Measurements from ENCODE around the gene GRID2.

The GRID2 gene

DNA sequence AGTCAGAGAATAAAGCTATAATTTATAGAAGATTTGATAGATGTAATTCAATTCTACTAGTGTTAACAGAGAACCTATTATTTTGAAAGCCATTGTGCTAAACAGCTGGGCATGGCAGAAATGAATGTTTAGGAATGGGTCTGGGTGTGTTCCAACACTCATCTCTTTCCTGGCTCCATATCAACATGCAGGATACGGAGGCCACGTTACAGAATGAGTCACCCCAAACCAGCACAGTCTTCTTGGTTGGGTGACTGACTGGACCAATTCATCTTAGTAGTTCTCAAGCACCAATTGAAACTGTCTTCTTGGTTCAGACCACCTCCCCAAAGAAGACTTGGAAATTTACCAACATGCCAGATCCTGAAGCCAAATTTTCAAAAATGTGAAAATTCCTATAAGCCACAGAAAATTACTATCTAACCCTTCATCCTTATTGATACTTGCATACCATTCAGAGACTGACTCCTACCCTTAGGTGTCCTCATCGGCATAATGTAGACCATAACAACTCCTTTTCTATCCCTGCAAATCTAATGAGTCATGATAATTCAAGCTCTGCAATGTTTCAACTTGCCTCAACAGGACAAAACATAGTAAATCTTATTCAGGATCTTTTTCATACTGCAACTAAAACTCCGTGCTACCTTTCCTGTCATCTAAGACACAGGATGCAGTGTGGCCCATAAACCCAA, 1472.8 kb downstream of the GRID2 start:
- H3K27me3 Mint-ChIP-seq, result no peaks in the 10 kb centered on the region
- no peaks in the 10 kb centered on the region for H3K9me3 Mint-ChIP-seq
- DNase-seq, result no peak
- H3K4me3 Mint-ChIP-seq, result no peak overlapping the region
- CTCF ChIA-PET, result no interaction called here
- H3K4me1 Mint-ChIP-seq, result no peaks in the 10 kb centered on the region
- no peak overlapping the region for H3K27ac Mint-ChIP-seq
- H3K36me3 Mint-ChIP-seq, result no peaks in the 10 kb centered on the region

- Mint-ChIP-seq H3K27ac (no peak overlapping the region), H3K4me1 (no peaks in the 10 kb centered on the region), H3K36me3 (no peaks in the 10 kb centered on the region), H3K9me3 (no peaks in the 10 kb centered on the region), H3K27me3 (no peaks in the 10 kb centered on the region), H3K4me3 (no peak overlapping the region)
- DNase-seq, result no peak
- CTCF ChIA-PET, result no interaction called here
Measured at GRCh38 chr4:93777081-93777460, 1473.3 kb downstream of the GRID2 start.

DNA sequence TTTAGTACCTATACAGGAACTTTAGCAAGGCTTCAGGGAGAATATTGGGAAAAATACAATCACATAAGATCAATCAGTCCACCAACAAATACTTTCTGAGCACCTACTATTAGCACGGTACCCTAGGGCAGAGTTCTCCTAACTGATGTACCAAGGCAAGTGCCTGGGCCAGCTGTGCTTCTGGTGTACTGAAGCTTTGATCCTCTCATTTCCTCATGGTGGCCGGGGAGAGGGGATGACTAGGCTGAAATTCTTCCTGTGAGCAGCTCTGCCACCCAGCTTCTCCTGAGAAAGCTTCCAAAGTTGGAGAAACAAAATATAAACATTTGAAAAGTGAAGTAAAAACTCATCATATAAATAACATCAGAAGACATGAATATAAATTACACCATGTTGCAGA, 1475.5 kb downstream of the GRID2 start:
- no peaks in the 10 kb centered on the region for H3K36me3 Mint-ChIP-seq
- no peaks in the 10 kb centered on the region for H3K9me3 Mint-ChIP-seq
- no peak for DNase-seq
- CTCF ChIA-PET, result no interaction called here
- H3K4me3 Mint-ChIP-seq, result no peak overlapping the region
- no peaks in the 10 kb centered on the region for H3K4me1 Mint-ChIP-seq
- H3K27ac Mint-ChIP-seq, result no peak overlapping the region
- no peaks in the 10 kb centered on the region for H3K27me3 Mint-ChIP-seq

GRCh38 chr4:93780080-93780479, 1476.3 kb downstream of the GRID2 start:
- no peaks in the 10 kb centered on the region for H3K36me3 Mint-ChIP-seq
- no peak overlapping the region for H3K27ac Mint-ChIP-seq
- H3K4me1 Mint-ChIP-seq, result no peaks in the 10 kb centered on the region
- CTCF ChIA-PET, result no interaction called here
- no peaks in the 10 kb centered on the region for H3K27me3 Mint-ChIP-seq
- no peak for DNase-seq
- H3K9me3 Mint-ChIP-seq, result no peaks in the 10 kb centered on the region
- H3K4me3 Mint-ChIP-seq, result no peak overlapping the region

DNA sequence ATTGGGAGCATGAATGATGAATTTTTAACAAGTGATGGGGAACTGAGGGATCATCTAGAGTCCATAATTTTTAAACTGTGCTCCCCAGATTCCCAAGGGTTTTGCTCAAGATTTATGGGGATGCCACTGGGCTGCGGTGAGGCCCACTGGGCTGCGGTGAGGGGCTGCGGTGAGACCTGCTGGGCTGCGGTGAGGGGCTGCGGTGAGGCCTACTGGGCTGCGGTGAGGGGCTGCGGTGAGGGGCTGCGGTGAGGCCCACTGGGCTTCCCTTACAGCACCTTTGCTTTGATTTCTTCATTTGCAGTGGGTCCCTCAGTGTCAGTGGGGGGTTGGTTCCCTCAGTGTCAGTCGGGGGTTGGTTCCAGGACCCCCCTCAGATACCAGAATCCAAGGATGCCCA, 1477.4 kb downstream of the GRID2 start:
- Mint-ChIP-seq H3K36me3 (no peaks in the 10 kb centered on the region), H3K27ac (no peak overlapping the region), H3K9me3 (no peaks in the 10 kb centered on the region), H3K4me1 (no peaks in the 10 kb centered on the region), H3K4me3 (no peak overlapping the region), H3K27me3 (no peaks in the 10 kb centered on the region)
- no peak for DNase-seq
- CTCF ChIA-PET, result no interaction called here

- Mint-ChIP-seq H3K4me1 (no peaks in the 10 kb centered on the region), H3K27ac (no peak overlapping the region), H3K27me3 (no peaks in the 10 kb centered on the region), H3K36me3 (no peaks in the 10 kb centered on the region), H3K9me3 (no peaks in the 10 kb centered on the region), H3K4me3 (no peak overlapping the region)
- CTCF ChIA-PET, result interaction anchor here (0.6 kb wide), 1 partner anchor 167 kb away, joined by 3 read pairs; no protein-coding TSS in a partner anchor
- DNase-seq, result no peak
Measured at GRCh38 chr4:93786149-93786548, 1482.4 kb downstream of the GRID2 start.

GRCh38 chr4:93788712-93789111, 1484.9 kb downstream of the GRID2 start:
- CTCF ChIA-PET, result no interaction called here
- Mint-ChIP-seq H3K9me3 (no peaks in the 10 kb centered on the region), H3K4me1 (no peaks in the 10 kb centered on the region), H3K27ac (no peak overlapping the region), H3K4me3 (no peak overlapping the region), H3K36me3 (no peaks in the 10 kb centered on the region), H3K27me3 (no peaks in the 10 kb centered on the region)
- no peak for DNase-seq

GRCh38 chr4:93791570-93792195, 1487.9 kb downstream of the GRID2 start:
- peak; percentile 54 for DNase-seq
- H3K4me1 Mint-ChIP-seq, result no peaks in the 10 kb centered on the region
- CTCF ChIA-PET, result interaction anchor here (0.6 kb wide), 2 partner anchors 10 to 435 kb away, joined by 3 read pairs; no protein-coding TSS in a partner anchor

GRCh38 chr4:93802045-93802444, 1498.3 kb downstream of the GRID2 start:
- no peaks in the 10 kb centered on the region for H3K4me1 Mint-ChIP-seq
- CTCF ChIA-PET, result interaction anchor here (0.6 kb wide), 1 partner anchor 11 kb away, joined by 3 read pairs; no protein-coding TSS in a partner anchor
- DNase-seq, result no peak
- no peak overlapping the region for H3K27ac Mint-ChIP-seq
- no peak overlapping the region for H3K4me3 Mint-ChIP-seq
- no peaks in the 10 kb centered on the region for H3K36me3 Mint-ChIP-seq
- no peaks in the 10 kb centered on the region for H3K9me3 Mint-ChIP-seq
- H3K27me3 Mint-ChIP-seq, result no peaks in the 10 kb centered on the region

More at GRCh38 chr4:93791570-93792195, 1487.9 kb downstream of the GRID2 start:
- Mint-ChIP-seq H3K27me3 (no peaks in the 10 kb centered on the region), H3K36me3 (no peaks in the 10 kb centered on the region), H3K27ac (no peak overlapping the region), H3K9me3 (no peaks in the 10 kb centered on the region), H3K4me3 (no peak overlapping the region)

- Mint-ChIP-seq H3K9me3 (no peaks in the 10 kb centered on the region), H3K4me3 (no peak overlapping the region), H3K27me3 (no peaks in the 10 kb centered on the region), H3K36me3 (no peaks in the 10 kb centered on the region), H3K27ac (no peak overlapping the region), H3K4me1 (no peaks in the 10 kb centered on the region)
- DNase-seq, result no peak
- CTCF ChIA-PET, result no interaction called here
Measured at GRCh38 chr4:93809773-93810172, 1506.0 kb downstream of the GRID2 start.

DNA sequence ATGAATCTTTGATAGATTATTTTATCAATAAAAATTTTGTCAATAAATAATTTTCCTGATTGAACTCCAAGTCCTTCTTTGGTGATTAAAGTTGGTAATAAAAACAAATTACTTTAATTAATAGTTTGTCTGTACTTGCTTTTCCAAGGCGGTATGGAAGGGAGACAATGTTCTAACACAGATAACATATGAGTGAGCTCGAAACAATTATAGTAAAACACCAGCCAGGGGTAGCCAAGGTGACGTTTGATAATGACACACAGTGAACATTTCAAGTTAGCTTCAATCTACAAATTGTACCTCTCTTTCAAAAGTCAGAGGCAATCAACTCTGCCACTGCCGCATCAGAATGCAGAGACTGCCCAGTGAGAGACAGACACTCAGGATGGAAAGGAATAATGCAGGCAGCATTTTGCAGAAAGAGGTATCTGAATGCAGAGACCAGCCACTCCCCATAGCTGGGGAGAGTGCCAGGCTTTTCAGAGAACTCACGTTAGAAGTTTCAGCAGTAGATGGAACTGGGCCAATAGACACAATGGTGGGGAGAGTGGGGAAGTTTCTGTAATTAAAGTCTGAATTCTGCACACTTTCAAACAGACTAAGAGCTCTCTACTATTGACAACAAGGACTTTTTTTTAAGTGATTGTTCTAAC, 1506.7 kb downstream of the GRID2 start:
- Mint-ChIP-seq H3K27ac (no peak overlapping the region), H3K27me3 (no peaks in the 10 kb centered on the region), H3K4me1 (no peaks in the 10 kb centered on the region), H3K9me3 (no peaks in the 10 kb centered on the region), H3K36me3 (no peaks in the 10 kb centered on the region), H3K4me3 (no peak overlapping the region)
- CTCF ChIA-PET, result interaction anchor here (0.7 kb wide), 1 partner anchor 643 kb away, joined by 3 read pairs; no protein-coding TSS in a partner anchor
- no peak for DNase-seq

GRCh38 chr4:93813092-93813491, 1509.3 kb downstream of the GRID2 start:
- Mint-ChIP-seq H3K9me3 (no peaks in the 10 kb centered on the region), H3K36me3 (no peaks in the 10 kb centered on the region), H3K4me1 (no peaks in the 10 kb centered on the region), H3K27me3 (no peaks in the 10 kb centered on the region), H3K27ac (no peak overlapping the region), H3K4me3 (no peak overlapping the region)
- DNase-seq, result no peak
- CTCF ChIA-PET, result no interaction called here

GRCh38 chr4:93814141-93814540, 1510.4 kb downstream of the GRID2 start:
- DNase-seq, result no peak
- no peaks in the 10 kb centered on the region for H3K36me3 Mint-ChIP-seq
- H3K27ac Mint-ChIP-seq, result no peak overlapping the region
- no peaks in the 10 kb centered on the region for H3K27me3 Mint-ChIP-seq
- CTCF ChIA-PET, result no interaction called here
- H3K4me3 Mint-ChIP-seq, result no peak overlapping the region
- no peaks in the 10 kb centered on the region for H3K9me3 Mint-ChIP-seq
- no peaks in the 10 kb centered on the region for H3K4me1 Mint-ChIP-seq

GRCh38 chr4:93814722-93815121, 1511.0 kb downstream of the GRID2 start:
- no peaks in the 10 kb centered on the region for H3K4me1 Mint-ChIP-seq
- no peak for DNase-seq
- H3K4me3 Mint-ChIP-seq, result no peak overlapping the region
- H3K27me3 Mint-ChIP-seq, result no peaks in the 10 kb centered on the region
- CTCF ChIA-PET, result no interaction called here
- no peaks in the 10 kb centered on the region for H3K9me3 Mint-ChIP-seq
- no peak overlapping the region for H3K27ac Mint-ChIP-seq
- no peaks in the 10 kb centered on the region for H3K36me3 Mint-ChIP-seq
